Fibroblast of peridontal ligament (primary cell): ENCODE measurements around the gene COL12A1.
A peak's percentile ranks its signal among the peaks of the same experiment; 100 is the strongest.

Experiments
- DNase-seq: peaks from one replicate; pipeline ENCODE4 v3.0.0-alpha.2; 2010; ENCODE audit errors: extremely low read depth

Gene COL12A1

GRCh38 chr6:75101896-75102295 is 104.0 kb downstream of the COL12A1 start:
- DNase-seq, result peak; percentile 38

DNA sequence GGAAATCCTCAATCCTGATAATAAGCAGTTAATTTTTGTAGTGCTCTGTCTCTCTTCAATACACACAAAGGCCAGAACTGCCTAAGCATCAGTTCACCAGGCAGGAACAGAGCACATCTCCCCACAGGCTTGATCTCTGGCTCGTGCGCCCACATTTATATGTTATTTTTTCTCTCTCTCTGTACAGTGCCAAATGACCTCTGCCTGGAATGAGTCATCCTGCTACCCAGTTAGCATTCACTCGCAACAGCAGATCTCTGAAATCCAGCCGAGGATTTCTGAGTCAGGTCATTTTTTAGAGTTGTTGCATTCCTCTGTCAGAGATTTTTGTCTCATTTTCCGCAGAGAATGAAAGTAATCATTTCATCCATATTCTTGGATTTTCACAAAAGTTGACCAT is 107.1 kb downstream of the COL12A1 start:
- peak; percentile 98 for DNase-seq

DNA sequence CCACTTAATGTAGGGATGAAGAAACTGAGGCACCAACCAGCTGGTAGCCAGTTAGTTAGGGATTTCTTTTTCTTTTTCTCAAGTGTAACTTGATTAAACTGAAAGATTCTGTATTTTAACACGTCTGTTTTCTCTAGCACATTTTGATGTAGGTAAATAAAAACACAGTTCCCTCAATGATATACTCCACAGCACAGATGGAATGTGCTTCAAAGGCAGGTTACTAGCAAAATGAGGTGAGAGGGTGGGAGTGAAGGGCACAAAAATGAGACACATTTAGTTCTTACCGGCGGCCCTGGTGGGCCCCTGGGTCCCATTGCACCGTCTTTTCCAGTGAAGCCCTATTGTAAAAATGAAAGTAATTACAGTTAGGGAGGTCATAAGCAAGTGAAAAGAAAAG is 108.9 kb downstream of the COL12A1 start:
- no peak for DNase-seq

DNA sequence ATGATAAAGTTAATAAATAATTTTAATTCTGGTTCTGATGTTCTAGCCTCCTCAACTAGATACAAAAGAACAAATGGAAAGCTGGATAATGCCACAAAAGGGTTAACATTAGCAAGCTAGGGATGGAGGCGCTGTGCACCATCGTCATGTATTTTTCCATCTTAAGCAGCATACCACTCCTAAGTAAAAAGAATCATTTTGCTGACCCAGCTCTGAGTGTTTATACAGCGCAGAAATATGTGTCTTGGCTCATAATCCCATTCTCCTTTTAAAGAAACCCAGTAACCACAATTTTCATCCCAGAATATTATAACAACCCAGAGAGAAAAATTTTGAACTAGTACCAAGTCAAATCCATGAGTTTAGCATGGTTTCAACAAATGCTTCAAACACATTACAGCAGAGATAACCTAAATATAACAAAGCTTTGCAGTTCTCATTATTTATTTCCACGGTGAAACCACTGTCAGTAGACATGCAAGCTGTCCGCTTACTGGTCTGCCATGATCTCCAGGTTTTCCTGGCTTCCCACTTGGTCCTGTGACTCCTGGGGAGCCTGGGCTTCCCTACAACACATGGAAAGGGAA is 111.1 kb downstream of the COL12A1 start:
- peak; percentile 98 for DNase-seq

DNA sequence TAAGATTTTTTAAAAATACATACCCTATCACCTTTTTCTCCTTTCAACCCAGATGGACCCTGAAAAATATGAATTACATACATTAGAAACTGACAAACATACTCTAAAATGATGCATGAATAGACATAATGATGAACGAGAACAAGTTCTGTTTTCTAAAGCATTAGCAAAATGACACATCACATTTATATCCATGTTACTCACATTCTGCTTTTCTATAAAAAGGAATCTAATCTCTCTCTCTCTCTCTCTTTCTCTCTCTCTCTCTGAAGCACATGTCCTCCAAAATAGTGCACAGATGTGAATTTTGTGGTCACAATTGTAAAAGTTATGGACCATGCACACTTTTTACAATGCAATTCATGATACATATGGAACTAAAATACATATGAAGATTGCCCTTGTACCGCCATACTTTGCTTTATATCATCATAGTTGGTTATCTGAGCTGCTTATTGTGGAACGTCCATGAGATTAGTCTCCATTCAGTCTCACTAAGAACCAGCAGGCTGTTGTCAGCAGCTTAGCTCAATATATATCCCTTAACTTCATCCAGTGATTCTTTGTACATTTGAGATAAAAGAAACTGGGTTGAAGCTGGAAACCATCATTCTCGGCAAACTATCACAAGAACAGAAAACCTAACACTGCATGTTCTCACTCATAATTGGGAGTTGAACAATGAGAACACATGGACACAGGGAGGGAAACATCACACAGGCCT is 114.2 kb downstream of the COL12A1 start:
- no peak for DNase-seq

DNA sequence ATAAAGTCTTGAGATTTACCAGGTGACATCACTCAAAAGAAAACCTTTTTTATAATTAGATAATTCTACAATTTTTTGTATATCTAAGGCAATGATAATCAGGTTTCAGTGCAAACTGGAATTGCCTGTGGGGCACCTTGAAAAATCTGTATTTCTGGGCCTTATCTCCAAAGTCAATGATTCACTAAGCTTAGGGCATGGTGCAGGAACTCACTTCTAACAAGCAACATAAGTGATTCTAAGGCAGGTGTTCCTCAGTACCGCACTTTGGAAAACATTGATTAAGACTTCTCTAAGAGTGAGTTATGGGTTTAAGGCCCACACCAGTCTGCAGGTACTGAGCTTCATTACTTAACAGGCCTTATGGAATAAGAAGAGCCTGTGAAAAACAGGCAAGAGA is 115.3 kb downstream of the COL12A1 start:
- no peak for DNase-seq

GRCh38 chr6:75089921-75090320 is 115.9 kb downstream of the COL12A1 start:
- no peak for DNase-seq

DNA sequence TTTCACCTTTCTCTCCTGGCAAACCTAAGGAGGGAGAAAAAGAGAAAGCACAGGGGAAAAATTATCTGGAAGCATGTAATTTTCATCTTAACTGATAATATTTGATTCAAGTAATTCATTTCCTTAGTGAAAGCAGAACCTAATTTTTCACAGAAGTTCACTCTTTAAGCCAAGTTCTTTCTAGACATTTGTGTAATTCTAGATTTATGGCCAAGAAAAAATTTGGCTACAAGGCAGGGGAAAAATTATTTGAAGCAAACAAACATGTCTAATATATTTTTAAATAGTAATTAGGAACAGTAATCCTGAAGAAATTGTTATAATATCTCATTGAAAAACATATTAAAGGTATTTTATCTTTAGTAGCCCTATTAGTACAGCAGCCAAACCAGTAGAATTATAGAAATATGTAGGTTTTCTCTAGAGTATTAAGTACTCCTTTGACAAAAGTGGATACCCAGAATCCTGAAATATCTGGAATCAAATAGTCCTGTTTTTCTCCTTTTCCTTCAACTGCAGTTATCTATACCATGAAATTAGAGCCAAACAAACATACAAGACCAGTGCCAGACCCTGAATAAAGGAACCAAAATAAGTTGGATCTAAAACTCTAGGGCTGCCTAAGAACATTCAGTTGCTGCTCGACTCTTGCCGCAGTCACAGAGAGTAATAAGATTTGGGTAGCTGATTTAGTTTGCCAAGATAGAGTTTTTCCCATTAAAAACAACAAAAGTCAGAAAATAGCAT is 116.5 kb downstream of the COL12A1 start:
- no peak for DNase-seq

DNA sequence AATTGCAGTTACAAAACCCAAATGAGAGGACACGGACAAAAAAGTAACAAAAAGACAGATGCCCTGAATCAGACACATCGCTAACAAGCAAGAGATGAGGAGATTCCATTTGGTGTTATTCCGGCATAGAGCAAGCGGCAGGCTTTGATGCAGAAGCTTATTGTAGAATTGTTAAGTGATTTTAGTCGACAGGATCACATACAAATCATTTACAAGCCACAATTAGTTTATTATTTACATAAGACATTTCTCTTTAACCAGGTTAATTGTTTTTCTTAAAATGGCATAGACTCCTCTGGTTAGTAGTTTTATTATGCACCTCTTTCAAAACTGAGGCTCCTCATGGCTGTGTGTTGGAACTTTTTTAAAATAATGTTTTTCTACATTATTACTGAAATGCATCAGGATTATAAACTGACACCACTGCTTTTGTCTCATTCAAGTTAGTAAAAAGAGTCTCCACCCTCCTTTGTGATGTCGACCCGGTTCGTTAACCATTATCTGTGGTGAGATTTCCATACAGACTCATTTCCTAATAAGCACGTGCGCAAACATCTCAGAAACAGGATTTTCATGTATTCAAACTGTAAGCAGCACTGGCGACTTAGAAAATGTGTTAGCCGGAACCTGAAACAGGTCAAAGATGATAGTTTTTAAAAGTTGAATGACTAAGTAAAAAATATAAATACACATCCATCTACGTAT is 119.8 kb downstream of the COL12A1 start:
- DNase-seq, result no peak

DNA sequence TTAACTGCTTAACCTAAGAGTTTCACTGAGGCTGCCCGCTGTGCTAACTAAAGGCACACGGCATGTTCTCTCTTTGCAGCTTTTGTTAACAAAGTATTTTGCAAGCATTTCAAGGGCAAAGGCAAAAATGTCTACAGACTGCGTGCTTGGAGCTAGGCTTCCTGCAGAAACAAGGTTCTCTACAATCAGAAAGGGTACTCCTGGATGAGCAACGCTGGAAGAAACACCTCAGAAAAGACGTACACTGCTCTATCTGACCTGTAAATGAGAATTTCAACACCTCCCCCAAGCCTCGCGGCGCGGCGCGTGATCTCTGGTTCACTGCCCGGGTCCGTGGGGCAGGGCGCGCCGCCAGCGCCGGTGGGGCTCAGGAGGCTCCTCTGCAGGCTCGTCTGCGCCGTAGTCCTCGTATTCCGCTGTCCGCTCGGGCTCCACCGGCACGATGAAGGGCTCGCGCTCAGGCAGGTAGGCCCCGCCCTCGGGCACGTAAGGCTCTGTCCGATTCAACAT is 120.9 kb downstream of the COL12A1 start:
- DNase-seq, result no peak

GRCh38 chr6:75084018-75084417 is 121.8 kb downstream of the COL12A1 start:
- no peak for DNase-seq

DNA sequence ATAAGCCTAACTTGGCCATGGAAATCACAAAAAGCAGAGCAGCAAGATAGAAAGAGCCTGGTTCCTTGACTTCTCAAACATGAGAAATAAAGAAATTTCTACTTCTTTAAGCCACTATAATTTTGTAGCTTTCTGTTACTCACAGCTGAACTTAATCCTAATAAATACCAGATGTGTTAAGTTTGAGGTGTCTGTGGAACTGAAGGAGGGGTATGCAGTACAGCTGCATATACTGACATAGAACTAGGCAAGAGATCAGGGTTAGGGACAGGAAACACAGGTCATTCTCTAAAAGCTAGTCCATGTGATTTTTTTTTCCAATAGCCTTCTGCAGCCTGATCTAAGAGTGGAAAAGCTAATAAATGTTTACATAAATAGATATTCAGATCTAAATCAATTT is 123.9 kb downstream of the COL12A1 start:
- DNase-seq, result peak; percentile 70

- no peak for DNase-seq
These were observed 124.8 kb downstream of the COL12A1 start for GRCh38 chr6:75081047-75081446.

GRCh38 chr6:75079589-75079988 is 126.3 kb downstream of the COL12A1 start:
- DNase-seq, result no peak

DNA sequence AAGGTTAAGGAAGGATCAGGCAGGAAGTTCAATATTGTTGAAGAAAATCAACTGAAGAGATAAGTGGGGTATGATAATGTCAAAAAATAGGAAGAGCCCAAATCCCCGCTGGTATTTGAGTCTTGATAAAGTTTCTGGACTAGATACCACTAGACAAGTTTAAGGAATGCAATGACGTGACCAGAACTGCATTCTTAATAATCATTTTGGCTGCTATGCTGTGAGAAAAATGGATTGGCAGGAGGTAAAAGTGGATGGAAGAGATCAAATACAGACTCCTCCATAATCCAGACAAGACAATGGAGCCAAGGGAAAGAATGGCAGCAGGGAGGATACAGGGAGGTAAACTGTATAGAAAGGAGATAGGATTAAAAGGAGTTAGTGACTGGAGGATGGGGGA is 128.2 kb downstream of the COL12A1 start:
- no peak for DNase-seq

DNA sequence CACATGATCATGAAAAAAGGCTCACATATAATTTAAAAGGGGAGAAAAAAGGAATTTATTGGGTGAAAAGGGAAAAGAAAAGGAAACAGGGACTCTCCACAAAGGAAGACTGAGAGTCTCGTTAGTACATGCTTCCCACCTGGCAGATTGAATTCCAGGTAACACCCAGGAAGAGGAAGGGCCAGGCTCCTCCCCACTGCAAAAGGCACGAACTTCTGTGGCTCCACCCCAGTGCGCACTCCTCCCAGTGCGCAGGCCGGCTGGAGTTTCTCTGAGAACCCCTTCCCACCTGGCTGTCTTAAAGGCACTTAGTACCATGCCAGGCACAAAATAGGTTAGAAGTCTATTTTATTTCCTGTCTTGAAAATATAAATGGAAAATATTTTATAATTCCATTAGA is 129.8 kb downstream of the COL12A1 start:
- DNase-seq, result no peak

DNA sequence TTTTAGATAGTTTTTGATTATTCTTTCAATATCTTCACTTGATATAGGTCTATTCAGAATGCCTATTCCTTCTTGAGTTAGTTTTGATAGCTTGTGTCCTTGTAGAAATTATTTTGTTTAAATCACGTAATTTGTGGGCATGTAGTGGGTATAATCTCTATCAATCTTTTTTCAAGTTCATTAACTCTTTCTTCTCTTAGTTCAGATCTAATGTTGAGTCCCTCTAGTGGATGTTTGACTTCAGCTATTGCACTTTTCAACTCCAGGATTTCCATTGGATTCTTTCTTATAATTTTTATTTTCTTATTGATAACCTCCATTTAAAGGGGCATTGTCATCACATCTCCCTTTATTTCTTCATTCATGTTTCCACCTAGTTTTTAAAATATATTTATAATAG is 135.6 kb downstream of the COL12A1 start:
- no peak for DNase-seq

- DNase-seq, result no peak
These were observed 140.3 kb downstream of the COL12A1 start for GRCh38 chr6:75065523-75065922.

DNA sequence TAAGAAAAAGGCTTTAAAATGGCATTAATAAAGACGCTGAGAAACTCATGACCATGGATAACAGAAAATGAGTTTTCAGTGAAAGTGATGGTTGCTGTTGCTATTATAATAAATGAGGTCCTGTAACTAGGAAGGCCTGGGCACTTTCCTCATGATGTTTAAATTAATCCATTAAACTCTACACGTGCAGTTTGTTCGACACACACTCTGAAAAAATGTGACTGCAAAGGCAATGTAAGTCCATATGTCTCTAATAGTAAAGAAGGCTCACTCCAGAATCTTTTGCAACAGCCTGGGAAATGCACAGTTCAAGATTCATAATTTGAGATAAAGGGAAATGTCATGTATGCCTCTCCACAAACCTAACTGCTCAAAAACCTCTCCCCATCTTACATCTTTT is 153.4 kb downstream of the COL12A1 start:
- no peak for DNase-seq

GRCh38 chr6:75049308-75049707 is 156.5 kb downstream of the COL12A1 start:
- DNase-seq, result no peak

DNA sequence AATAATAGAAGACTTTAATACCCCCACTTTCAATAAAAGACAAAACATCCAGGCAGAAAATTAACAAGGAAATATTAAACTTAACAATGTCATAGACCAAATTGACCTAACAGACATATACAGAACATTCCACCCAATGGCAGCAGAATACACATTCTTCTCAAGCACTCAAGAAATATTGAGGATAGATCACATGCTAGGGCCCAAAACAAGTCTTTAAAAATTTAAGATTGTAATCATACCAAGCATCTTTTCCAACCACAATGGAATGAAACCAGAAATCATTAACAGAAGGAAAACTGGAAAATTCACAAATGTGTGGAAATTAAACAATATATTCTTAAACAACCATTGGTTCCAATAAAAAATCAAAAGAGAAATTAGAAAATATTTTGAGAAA is 161.0 kb downstream of the COL12A1 start:
- DNase-seq, result peak; percentile 32

GRCh38 chr6:75041381-75041780 is 164.5 kb downstream of the COL12A1 start:
- no peak for DNase-seq
